GM21515 (cell line): Measurements from ENCODE around the gene TET1.
"Not testable (repeated sequence)": the region's sequence is repeated elsewhere in the genome, so short reads cannot be mapped to it uniquely, and the experiment has no call there.

ENCODE experiments used
- ATAC-seq: cut with Tn5 transposase; IDR thresholded peaks from one replicate; pipeline ENCODE4 v1.9.1; 2021; ENCODE audit not compliant: unreplicated experiment

The TET1 gene

DNA sequence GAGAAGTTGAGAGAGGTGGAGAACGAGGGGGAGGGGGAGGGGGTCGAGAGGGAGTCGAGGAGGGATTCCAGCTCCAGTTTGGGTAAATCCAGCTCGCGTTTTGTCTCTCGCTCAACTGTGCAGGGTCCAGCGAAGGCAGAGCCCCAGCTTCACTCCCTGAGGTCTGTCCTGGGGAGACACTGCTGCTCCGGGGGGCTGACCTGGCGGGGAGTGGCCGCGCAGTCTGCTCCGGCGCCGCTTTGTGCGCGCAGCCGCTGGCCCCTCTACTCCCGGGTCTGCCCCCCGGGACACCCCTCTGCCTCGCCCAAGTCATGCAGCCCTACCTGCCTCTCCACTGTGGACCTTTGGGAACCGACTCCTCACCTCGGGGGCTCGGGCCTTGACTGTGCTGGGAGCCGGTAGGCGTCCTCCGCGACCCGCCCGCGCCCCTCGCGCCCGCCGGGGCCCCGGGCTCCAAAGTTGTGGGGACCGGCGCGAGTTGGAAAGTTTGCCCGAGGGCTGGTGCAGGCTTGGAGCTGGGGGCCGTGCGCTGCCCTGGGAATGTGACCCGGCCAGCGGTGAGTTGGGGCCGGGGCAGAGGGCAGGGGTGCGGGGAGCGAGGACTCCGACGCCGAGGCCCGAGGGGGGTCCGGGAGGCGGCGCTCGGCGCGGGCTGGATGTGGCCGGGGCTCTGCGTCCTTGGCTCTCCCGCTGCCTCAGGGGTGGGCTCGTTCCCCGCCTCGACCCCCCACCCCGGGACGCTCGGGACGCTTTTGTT lies at the start of gene TET1:
TET1 (plus strand) TSS at position 152 of the 757 bp plus-strand sequence. CDS start 12,002 bp downstream, outside the sequence.
- ATAC-seq, result no peak

DNA sequence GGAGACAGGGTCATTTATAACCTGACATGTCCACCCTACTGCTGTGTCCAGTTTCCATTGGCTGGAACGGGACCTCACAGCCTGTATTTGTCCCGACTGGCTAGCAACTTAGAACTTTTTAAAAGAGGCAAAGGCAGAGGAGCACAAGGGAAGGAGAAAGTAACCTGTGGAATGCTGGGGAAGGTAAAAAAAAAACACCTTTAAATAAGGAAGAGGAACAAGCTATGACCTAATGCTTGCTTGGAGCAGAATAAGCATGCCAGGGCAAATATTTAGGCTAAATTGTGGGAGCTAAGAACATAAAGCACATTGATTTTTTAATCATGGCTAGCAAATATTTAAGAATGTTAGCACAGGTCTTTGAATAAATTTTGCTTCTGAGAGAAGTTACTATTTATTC lies 43.9 kb upstream of the TET1 start:
- not testable (repeated sequence) for ATAC-seq

DNA sequence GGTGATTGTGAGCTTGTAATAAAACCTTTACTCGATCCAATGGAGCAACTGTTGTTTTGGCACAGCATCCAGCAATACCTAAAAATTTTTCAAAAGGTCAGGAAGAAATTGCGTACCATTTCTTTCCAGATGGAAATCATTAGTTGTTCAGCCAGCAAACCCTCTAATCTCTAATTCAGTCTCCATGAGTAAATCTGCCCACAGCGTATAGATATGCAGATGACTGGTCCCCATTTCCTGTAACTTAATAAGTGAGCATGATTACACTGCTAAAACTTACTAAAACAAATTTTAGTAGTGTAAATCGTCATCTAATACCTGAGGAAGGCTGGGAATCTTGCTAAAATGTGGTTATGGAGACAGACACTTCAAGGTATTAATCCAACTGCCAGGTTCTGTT lies 43.4 kb upstream of the TET1 start:
- ATAC-seq, result no peak

DNA sequence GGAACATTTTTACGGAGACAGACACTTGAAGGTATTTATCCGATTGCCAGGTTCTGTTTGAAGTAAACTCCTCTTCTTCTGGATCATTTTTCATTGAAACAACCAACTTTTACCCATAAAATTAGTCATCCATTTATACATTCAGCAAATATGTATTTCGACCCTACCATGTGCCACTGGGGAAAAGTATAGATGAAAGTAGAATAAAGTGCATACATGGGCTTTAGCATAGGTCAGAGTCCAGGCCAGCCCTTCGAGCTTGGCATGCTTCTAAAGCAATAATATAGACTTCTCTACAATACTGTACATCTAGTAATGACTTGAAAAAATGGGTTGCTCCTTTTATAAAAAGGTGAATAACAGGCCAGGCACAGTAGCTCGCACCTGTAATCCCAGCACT lies 42.9 kb upstream of the TET1 start:
- no peak for ATAC-seq

DNA sequence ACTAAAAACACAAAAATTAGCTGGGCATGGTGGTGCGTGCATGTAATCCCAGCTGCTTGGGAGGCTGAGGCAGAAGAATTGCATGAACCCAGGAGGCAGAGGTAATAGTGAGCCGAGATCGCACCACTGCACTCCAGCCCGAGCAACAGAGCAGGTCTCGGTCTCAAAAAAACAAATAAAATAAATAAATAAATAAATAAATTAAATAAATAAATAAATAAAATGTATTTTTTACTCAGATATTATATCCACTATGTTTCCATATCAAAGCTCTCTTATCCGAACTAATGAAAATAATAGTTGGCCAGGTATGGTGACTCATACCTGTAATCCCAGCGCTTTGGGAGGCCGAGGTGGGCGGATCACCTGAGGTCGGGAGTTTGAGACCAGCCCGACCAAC lies 41.5 kb upstream of the TET1 start:
- not testable (repeated sequence) for ATAC-seq

DNA sequence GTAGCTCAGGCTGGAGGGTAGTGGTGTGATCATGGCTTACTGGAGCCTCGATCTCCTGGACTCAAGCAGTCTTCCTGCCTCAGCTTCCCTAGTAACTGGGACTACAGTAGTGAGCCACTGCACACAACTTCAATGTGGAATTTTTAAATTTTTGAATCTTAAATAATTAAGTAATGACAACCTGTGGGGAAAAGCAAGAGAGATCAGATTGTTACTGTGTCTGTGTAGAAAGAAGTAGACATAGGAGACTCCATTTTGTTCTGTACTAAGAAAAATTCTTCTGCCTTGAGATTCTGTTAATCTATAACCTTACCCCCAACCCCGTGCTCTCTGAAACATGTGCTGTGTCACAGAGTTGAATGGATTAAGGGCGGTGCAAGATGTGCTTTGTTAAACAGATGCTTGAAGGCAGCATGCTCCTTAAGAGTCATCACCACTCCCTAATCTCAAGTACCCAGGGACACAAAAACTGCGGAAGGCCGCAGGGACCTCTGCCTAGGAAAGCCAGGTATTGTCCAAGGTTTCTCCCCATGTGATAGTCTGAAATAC lies 34.6 kb upstream of the TET1 start:
- ATAC-seq, result not testable (repeated sequence)

DNA sequence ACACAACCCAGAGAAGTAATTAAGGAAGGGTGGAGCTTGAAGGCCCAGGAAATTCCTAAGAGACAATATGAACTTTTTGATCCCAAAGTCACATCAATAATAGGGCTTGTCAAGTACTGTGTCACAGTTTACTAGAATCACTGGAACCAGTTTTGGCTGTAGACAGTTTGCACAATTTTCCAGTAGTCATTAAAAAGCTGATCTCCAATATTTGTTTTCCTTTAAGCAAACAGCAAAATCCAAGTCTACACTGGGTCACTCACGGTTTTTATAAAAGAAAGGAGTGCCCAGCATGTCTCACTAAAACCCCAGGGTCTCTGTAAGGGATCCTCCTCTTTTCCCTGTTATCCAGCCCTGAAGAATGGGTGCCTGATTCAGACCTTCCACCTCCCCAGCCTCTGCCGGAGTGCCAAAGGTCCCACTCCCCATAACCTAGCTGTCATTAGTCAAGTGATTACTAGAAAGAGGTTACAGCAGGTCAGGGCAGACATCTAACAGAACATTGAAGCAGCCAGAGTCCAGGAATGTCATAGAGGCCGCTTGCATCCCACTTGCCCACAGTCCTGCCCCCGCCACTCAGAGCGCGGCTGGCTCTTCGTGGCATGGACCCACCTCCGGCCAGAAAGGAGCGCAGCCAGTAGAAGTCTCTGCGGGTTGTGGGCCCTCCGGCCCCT lies 33.4 kb upstream of the TET1 start:
- peak; percentile 46 for ATAC-seq

DNA sequence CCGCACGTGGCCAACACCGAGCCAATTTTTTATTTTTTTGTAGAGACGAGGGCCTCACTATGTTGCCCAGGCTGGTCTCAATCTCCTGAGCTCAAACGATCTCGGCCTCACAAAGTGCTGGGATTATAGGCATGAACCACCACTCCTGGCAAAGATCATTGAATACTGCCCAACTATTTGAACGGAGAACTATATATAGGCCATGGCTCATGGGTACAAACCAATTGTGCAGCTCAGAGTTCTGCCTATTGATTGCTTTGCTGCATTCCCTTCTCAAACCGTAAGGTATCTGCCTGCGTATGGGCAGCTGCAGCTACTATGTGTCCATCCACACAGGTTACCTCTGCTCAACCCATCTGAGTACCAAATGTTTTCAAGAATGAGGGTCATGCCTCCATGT lies 23.2 kb upstream of the TET1 start:
- ATAC-seq, result no peak

DNA sequence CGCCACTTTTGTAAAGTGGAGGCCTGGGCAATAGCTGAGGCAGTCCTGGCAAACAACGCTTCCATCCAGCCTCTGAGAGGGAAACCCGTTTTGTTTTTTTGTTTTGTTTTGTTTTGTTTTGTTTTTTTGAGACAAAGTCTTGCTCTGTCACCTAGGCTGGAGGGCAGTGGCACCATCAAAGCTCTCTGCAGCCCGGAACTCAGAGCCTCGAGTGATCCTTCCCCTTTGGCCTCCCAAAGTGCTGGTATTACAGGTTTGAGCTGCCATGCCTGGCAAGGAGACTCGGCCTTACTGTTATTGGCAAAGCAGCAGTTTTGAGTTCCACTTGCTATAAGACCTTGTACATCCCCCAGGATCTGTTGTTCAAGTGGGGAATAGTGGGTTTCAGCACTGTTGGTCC lies 22.3 kb upstream of the TET1 start:
- ATAC-seq, result no peak

DNA sequence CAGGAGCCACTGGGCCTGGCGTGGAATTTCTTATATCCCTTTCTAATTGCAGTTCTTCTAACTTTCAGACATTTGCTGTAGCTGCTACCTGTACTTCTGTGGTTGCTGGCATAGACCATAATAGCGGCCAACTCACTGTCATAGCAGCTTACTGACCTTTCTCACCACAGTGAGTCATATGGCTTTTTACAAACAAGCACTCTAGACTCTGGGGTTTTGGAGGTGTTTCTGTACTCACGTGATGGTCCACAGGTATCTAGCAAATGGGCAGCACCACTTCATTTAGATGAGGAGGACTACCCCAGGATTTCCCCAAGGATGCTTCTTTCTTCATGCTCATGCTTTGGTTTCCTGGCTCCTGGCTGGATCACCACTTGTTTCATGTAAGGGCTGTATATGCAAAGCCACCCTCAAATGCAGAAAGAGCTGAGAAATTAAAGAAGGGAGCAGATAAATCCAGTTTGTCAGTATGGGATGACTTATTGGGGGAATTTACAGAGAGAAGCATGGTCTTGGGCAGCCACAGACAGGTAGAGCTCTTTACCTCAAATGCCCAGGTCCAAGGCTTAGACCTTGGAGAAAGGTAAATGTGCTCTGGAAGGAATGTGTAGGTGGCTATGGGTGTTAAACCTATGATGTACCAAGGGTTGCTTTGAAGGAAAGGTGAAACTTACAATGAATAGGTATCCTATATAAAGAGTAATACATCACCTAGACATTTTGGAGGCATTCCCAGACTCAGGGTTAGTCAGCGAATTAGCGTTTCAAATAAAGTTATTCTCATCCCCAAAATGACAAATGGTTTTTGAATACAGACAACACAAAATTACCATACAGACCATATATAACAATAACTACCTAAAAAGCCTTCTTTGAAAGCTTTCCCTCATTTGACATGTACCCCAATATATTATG lies 16.9 kb upstream of the TET1 start:
- ATAC-seq, result no peak

DNA sequence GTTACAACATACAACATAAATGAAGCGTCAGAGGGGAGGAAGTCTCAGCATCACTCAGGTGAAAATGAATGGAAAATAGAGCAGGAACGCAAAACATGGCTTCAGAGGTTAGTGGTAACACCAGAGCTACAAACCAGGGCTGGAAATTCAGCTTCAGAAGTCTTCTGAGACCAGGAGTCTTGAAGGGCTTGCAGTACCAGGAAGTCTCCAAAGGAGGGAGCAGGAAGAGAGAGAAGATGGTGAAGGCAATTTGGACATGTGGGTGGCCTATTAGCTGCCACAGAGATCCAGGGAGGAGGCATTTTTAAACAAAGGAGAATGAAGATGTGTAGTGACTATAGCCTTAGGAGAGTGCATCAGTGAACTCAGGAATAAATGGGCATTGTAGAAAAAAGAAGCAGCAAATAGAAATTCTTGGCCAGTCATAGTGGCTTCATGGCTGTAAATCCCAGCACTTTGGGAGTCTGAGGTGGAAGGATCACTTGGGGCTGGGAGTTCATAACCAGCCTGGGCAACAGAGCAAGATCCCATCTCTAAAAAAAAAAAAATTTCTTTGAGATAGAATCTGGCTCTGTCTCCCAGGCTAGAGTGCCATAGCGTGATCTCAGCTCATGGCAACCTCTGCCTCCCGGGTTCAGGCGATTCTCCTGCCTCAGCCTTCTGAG lies 9.3 kb upstream of the TET1 start:
- peak; percentile 72 for ATAC-seq

DNA sequence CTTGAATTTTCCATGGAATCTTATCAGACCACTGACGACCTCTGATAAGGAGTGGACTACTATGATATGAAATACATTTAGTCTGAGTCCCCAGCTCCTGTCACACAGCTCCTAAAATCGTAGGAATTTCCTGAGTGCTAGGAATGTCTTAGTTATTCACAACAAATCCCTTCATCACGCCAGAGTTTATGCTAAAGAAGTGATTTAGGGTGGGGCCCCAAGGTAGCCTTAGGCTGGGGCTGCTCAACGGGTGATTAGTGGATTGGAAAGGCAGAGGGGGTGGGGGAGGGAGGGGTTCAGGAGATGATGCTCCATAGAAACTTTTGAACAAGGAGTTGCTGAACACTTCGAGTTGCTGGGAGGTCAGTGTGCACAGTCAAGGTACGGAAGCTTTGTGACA lies 7.0 kb upstream of the TET1 start:
- ATAC-seq, result no peak

DNA sequence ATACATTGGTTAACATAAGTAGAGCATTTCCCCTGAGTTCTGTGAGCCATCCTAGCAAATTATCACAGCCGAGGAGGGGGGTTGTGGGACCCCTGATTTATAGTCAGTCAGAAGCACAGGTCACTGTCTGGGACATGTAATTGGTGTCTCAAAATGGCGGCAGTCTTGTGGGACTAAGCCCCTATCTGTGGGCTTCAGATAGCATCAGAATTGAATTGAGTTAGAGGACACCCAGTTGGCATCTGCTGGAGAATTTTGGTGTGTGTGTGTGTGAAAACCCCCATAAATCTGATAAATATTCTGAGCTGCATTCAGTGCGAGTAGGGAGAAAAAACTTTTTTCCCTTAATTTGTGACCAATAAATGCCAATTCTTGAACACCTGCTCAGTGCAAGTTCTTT lies 6.5 kb upstream of the TET1 start:
- ATAC-seq, result no peak

DNA sequence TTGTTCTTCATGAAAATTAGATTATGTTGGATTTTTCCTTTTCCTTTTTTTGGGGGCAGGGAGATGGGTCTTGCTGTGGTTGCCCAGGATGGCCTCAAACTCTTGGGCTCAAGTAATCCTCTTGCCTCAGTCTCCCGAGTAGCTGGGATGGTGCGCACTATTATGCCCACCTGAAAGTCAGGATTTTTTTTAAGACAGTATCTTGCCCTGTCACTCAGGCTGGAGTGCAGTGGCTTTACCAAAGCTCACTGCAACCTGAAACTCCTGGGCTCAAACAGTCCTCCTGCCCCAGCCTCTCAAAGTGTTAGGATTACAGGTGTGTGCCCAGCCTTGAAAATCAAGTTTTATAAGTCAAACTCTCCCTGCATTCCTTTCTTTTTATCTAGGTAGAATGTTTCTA lies 1.7 kb upstream of the TET1 start:
- ATAC-seq, result no peak

DNA sequence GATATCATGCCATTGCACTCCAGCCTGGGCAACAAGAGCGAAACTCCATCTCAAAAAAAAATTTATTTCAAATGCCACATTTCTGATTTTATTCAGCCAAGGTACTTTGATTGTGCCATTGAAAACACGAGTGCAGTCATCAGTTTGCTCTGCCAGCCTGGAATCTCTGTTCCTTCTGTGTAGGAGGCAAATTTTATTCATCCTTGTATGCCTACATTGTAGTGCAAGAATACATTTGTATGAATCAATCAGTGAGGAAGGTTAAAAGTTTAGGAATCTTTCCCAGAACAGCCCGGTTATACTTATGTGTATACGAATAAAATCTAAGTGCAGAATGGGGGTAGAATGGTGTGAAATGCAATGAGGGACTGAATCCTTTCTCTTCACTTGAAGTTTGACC lies 886 bp upstream of the TET1 start:
- no peak for ATAC-seq

DNA sequence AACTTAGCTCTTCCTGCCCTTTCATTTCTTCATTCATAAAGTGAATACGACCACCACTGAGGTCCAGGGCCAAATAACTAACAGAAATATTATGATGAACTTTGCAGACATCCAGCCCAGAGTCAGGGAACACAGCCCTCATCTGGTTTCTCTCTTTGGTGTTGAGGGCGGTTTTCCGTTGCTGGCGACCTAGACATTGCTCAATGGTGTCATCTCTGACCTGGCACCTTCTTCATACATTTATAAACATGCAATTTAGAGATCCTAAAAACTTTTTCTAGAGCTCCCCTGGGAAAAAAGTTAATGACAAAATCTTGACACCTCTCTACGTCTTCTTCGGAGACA lies 324 bp upstream of the TET1 start:
- no peak for ATAC-seq

DNA sequence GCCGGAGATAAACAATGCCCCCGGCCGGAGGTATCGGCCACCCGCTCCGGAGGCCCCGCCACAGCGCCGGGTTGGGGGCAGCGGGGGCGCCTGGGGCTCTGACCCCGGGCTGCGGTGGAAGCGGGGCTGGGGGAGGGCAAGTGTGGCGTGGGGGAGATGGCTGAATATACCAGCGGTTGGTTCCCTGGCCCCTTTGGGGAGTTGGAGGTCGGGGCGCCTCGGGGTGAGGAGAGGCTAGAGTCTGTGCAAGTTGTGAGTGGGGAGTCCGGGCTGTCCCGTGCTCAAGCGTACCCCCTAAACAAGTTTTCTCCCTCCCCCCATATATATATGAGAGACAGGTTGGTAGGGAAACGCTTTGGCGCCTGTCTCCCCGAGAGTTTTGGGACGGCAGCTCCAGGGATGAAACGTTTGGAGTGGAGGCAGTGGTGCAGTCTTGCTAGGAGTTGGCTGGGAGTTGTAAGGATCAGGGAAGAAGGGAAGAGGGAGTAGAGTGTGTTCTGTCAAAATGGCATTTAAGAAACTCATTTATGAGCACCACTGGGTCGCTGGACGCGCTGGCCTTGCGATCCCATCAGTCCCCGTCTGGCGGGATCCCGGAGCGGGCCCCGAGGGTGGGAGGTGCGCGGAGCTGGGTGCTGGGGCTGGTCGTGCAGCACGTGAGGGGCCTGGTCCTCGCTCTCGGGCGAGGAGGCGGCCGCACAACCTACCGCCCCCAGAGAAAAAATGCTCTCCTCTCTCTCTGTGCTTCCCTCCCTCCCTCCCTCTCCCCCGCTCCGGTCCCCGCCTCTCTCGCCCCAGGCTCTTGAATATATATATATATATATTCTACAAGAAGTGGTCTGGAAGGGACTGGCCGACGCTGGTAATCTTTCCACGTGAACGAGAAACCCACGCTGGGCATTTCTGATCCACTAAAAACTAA lies 1.1 kb downstream of the TET1 start:
- ATAC-seq, result no peak

DNA sequence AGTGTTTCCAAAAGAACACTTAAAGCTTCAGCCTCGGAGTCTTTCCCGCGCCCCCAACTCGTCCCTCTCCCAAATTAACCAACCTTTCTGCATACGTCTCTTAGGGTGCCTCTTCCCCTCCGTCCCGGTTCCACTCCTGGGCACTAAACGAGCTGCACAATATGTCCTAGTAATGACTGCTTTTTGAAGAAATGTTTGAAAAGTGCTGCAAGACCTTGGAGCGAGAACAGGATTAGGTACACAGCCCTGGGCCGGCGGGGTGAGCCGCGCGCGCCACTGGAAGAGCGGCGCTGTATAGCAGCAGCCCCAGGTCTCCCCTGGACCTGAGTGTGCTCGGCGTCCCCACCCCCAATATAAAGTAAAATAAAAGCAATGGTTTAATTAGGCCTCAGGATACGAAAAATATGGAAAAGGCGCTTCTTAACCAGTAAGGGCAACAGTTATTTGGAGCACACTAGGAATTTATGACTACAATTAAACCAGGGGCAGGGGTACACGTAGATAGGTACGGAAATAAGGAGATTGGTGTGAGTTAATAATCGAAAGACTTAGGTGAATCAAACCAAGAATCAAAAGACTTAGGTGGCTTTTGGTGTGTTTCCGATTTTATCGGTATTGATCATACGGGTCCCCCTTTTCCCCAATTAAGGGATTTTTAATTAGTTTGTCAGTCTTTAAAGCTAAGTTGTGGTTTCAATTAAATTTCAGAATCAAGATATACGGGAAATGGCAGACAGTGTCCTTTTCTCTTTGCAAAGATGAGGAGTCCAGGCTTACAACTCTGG lies 1.9 kb downstream of the TET1 start:
- ATAC-seq, result no peak
